DOHH2 (cell line): ENCODE measurements around the gene MAGI1.

Experiments
- H3F3A ChIP-seq: fragments of 200-600 bp; sonication (generic), shearing (Covaris generic); 2 replicates; pipeline ENCODE4 v1.6.0; 2016; ENCODE audit warnings: antibody characterized with exemption, mild to moderate bottlenecking; ENCODE audit not compliant: control insufficient read depth, insufficient read depth
- H3K27ac ChIP-seq: fragments of 200-600 bp; sonication (generic); 2 replicates; pipeline ENCODE4 v1.5.1; 2014; ENCODE audit warnings: low read depth, mild to moderate bottlenecking, low read length, moderate library complexity
- H3K27me3 ChIP-seq: fragments of 200-600 bp; sonication (generic); 2 replicates; pipeline ENCODE4 v1.6.1; 2014; ENCODE audit warnings: mild to moderate bottlenecking, low read length, mixed read lengths; ENCODE audit not compliant: control insufficient read depth
- H3K36me3 ChIP-seq: fragments of 200-600 bp; sonication (generic); 2 replicates; pipeline ENCODE4 v1.6.1; 2014; ENCODE audit warnings: mild to moderate bottlenecking, low read length, moderate library complexity, mixed read lengths; ENCODE audit not compliant: control insufficient read depth
- H3K4me1 ChIP-seq: fragments of 200-600 bp; sonication (generic); 2 replicates; pipeline ENCODE4 v1.6.1; 2014; ENCODE audit warnings: mild to moderate bottlenecking, low read length, mixed read lengths; ENCODE audit not compliant: control insufficient read depth
- H3K4me2 ChIP-seq: fragments of 200-600 bp; sonication (generic); 2 replicates; pipeline ENCODE4 v1.6.0; 2014; ENCODE audit warnings: mild to moderate bottlenecking, low read length, moderate library complexity
- H3K4me3 ChIP-seq: fragments of 200-600 bp; sonication (generic); 2 replicates; pipeline ENCODE4 v1.5.1; 2014; ENCODE audit warnings: mild to moderate bottlenecking, low read length, mixed read lengths
- H3K79me2 ChIP-seq: fragments of 200-600 bp; sonication (generic); 2 replicates; pipeline ENCODE4 v1.6.1; 2014; ENCODE audit warnings: mild to moderate bottlenecking, low read length, mixed read lengths; ENCODE audit not compliant: control insufficient read depth
- H3K9me2 ChIP-seq: fragments of 200-600 bp; sonication (generic); replicated peaks from 2 replicates; pipeline ENCODE4 v1.6.1; 2014; ENCODE audit warnings: mild to moderate bottlenecking, low read length, mixed read lengths; ENCODE audit not compliant: control insufficient read depth
- H3K9me3 ChIP-seq: fragments of 200-600 bp; sonication (generic); 2 replicates; pipeline ENCODE4 v1.6.1; 2014; ENCODE audit warnings: antibody characterized with exemption, low read length, mixed read lengths; ENCODE audit not compliant: control insufficient read depth, insufficient read depth
- H4K20me1 ChIP-seq: fragments of 200-600 bp; sonication (generic); 2 replicates; pipeline ENCODE4 v1.6.0; 2014; ENCODE audit warnings: low read depth, mild to moderate bottlenecking, antibody characterized with exemption, low read length, moderate library complexity; ENCODE audit not compliant: control insufficient read depth, insufficient read depth
- EZH2phosphoT487 ChIP-seq: fragments of 200-600 bp; sonication (generic); IDR thresholded peaks from 2 replicates; pipeline ENCODE4 v1.6.1; 2017; ENCODE audit warnings: borderline replicate concordance, mild to moderate bottlenecking, antibody characterized with exemption, low read length, moderate library complexity, mixed read lengths
- TF ChIP-seq, protein P1 (sequence below): fragments of 200-600 bp; sonication (generic); IDR thresholded peaks from one replicate; pipeline ENCODE4 v1.5.1; 2014; ENCODE audit warnings: antibody characterized with exemption, mild to moderate bottlenecking, low read depth, low read length; ENCODE audit not compliant: poor library complexity, severe bottlenecking

The MAGI1 gene

DNA sequence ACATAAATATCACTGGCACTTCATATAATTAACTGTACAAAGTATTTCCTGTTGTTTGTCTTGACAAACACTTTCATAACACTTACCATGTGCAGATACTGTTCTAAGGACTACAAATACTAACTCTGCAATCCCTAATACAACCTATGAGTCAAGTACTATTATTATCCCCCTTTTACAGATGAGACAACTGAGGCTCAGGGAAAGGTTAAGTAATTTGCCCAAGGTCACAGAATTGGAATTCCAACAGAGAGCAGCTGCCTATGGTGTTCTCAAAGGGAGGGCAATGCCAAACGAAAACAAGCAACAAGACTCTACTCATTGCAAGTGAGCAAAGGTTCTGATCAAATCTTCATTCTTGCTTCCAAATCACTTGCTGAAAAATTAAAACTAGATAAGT is 85.9 kb downstream of the MAGI1 start:
- H3K9me3 ChIP-seq, result no peaks in the 10 kb centered on the region
- no peaks in the 10 kb centered on the region for H4K20me1 ChIP-seq
- H3F3A ChIP-seq, result no peaks in the 10 kb centered on the region
- no peak overlapping the region for H3K4me2 ChIP-seq
- no peak for TF ChIP-seq EZH2phosphoT487
- TF ChIP-seq, protein P1, sequence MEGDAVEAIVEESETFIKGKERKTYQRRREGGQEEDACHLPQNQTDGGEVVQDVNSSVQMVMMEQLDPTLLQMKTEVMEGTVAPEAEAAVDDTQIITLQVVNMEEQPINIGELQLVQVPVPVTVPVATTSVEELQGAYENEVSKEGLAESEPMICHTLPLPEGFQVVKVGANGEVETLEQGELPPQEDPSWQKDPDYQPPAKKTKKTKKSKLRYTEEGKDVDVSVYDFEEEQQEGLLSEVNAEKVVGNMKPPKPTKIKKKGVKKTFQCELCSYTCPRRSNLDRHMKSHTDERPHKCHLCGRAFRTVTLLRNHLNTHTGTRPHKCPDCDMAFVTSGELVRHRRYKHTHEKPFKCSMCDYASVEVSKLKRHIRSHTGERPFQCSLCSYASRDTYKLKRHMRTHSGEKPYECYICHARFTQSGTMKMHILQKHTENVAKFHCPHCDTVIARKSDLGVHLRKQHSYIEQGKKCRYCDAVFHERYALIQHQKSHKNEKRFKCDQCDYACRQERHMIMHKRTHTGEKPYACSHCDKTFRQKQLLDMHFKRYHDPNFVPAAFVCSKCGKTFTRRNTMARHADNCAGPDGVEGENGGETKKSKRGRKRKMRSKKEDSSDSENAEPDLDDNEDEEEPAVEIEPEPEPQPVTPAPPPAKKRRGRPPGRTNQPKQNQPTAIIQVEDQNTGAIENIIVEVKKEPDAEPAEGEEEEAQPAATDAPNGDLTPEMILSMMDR, result no peak
- H3K4me3 ChIP-seq, result no peak overlapping the region
- no peaks in the 10 kb centered on the region for H3K36me3 ChIP-seq
- H3K4me1 ChIP-seq, result no peaks in the 10 kb centered on the region
- H3K9me2 ChIP-seq, result no peaks in the 10 kb centered on the region
- no peak overlapping the region for H3K27ac ChIP-seq
- H3K79me2 ChIP-seq, result no peaks in the 10 kb centered on the region
- H3K27me3 ChIP-seq, result no peaks in the 10 kb centered on the region

GRCh38 chr3:65951836-65952505 is 86.7 kb downstream of the MAGI1 start:
- no peaks in the 10 kb centered on the region for H3K4me1 ChIP-seq
- TF ChIP-seq, protein P1, result no peak
- no peak for TF ChIP-seq EZH2phosphoT487
- no peak overlapping the region for H3K4me3 ChIP-seq
- no peaks in the 10 kb centered on the region for H3K79me2 ChIP-seq
- no peak overlapping the region for H3K4me2 ChIP-seq
- no peaks in the 10 kb centered on the region for H3K9me2 ChIP-seq
- no peaks in the 10 kb centered on the region for H3F3A ChIP-seq
- no peaks in the 10 kb centered on the region for H3K9me3 ChIP-seq
- no peaks in the 10 kb centered on the region for H3K27me3 ChIP-seq
- H3K27ac ChIP-seq, result no peak overlapping the region
- H3K36me3 ChIP-seq, result no peaks in the 10 kb centered on the region
- no peaks in the 10 kb centered on the region for H4K20me1 ChIP-seq

DNA sequence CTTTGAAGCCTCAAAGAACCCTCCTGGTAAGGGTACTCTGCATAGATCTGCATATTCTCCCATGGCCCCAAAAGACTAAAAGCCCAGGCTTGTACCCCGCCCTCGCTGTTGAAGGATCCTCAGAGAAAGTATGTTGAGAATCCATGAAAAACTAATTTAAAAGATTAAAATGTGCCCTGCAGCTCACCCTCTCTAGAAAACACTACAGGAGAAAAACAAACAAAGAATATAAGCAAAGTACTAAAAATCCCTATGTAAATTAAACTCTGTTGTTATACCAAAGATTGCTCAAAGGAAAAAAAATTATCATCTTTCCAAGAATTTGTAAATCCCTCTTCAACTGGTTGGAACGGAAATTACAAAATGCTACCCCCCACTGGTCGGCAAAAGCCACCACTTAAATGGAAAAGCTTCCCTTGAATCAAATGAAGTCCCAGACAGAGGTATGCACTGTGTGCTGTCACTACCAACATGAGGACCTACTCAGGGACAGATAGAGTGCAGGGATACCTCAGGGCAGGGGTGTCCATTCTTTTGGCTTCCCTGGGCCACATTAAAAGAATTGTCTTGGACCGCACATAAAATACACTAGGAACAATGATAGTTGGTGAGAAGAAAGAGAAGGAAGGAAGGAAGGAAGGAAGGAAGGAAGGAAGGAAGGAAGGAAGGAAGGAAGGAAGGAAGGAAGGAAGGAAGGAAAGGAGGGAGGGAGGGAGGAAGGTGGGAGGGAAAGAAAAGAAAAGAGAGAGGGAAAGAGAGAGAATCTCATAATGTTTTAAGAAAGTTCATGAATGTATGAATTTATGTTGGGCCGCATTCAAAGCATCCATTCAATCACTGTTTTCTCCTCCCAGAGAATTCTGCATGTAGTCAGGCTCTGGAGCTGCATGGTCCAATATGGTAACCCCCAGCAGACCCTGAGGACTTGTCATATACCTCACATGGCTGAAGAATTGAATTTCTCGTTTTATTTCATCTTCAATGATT is 88.1 kb downstream of the MAGI1 start:
- Histone ChIP-seq H3F3A (no peaks in the 10 kb centered on the region), H3K27ac (no peak overlapping the region), H3K4me3 (no peak overlapping the region), H3K27me3 (no peaks in the 10 kb centered on the region), H3K9me3 (no peaks in the 10 kb centered on the region), H3K79me2 (no peaks in the 10 kb centered on the region), H4K20me1 (no peaks in the 10 kb centered on the region), H3K36me3 (no peaks in the 10 kb centered on the region), H3K4me2 (no peak overlapping the region), H3K4me1 (no peaks in the 10 kb centered on the region), H3K9me2 (no peaks in the 10 kb centered on the region)
- no peak for TF ChIP-seq EZH2phosphoT487
- TF ChIP-seq, protein P1, result no peak
